ENCODE data around the gene CEP20. TPM values are rescaled to one million over a fixed set of nuclear protein-coding genes. Genes with fewer than 3 reads are reported as not detected.

The CEP20 gene
- total RNA-seq, 1 experiment from 2014 or later = 36.9 TPM

DNA sequence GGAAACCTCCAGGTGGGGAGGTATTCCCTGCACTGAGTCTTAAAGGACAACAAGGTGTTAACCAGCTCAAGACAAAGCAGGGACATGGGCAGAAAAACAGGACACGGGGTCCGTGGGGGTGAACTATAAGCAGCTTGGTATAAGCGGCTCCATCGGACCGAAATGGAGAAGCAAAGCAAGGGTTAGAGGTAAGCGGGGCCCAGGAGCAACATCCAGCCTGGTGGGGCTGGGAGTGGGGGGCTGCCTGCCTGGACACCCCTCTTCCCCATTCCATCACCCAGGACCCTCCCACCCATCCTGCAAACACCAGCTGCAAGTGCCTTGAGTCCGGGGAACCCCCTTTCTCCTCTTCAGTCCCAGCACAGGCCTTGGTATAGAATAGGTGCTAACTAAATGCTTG lies 61.1 kb downstream of the CEP20 start:
- Histone ChIP-seq H3K4me2 (ENCODE audit: insufficient read depth, insufficient read length, low read length) (no peak overlapping the region), H4K20me1 (ENCODE audit: control insufficient read depth, insufficient read depth, insufficient read length) (no peaks in the 10 kb centered on the region), H2BK15ac (ENCODE audit: low read depth, low read length) (no peak overlapping the region), H2BK20ac (ENCODE audit: low read depth, low read length, poor library complexity, severe bottlenecking) (no peak overlapping the region), H3K27ac (ENCODE audit: insufficient read length, low read depth, low read length) (no peak overlapping the region), H4K91ac (ENCODE audit: insufficient read length, low read depth, low read length) (no peak overlapping the region), H3K23me2 (ENCODE audit: insufficient read length, low read depth, low read length, poor library complexity, severe bottlenecking) (no peaks in the 10 kb centered on the region), H3K18ac (ENCODE audit: insufficient read length, low read depth, low read length) (no peak overlapping the region), H3T11ph (ENCODE audit: low read length) (no peak overlapping the region), H3K9ac (ENCODE audit: extremely low read depth, insufficient read length, low read length) (no peak overlapping the region), H3K79me2 (ENCODE audit: insufficient read depth, low read length) (no peaks in the 10 kb centered on the region), H3K27me3 (ENCODE audit: insufficient read depth, low read length) (no peaks in the 10 kb centered on the region), H4K8ac (replicated peaks; ENCODE audit: insufficient read length, low read depth, low read length) (no peak overlapping the region), H2AFZ (ENCODE audit: low read length) (no peak overlapping the region), H3K9me3 (ENCODE audit: control insufficient read depth, low read depth, low read length) (no peaks in the 10 kb centered on the region), H3K56ac (ENCODE audit: insufficient read length, low read depth, low read length) (no peak overlapping the region), H3K4me1 (ENCODE audit: insufficient read depth, low read length) (no peaks in the 10 kb centered on the region), H2BK5ac (ENCODE audit: insufficient read length, low read length) (no peak overlapping the region), H3K14ac (ENCODE audit: insufficient read depth, low read length) (no peak overlapping the region), H4K5ac (ENCODE audit: insufficient read length, low read depth, low read length) (no peak overlapping the region), H3K4ac (ENCODE audit: low read depth, low read length) (no peak overlapping the region), H3K23ac (ENCODE audit: insufficient read length, low read depth, low read length) (no peak overlapping the region), H2BK120ac (ENCODE audit: low read depth, low read length, poor library complexity, severe bottlenecking) (no peak overlapping the region), H3K79me1 (ENCODE audit: insufficient read depth, low read depth, low read length, poor library complexity, severe bottlenecking) (no peaks in the 10 kb centered on the region), H2BK12ac (ENCODE audit: insufficient read length, low read depth, low read length) (no peak overlapping the region), H2AK5ac (ENCODE audit: insufficient read length, low read length) (no peak overlapping the region)
- no peaks in the 10 kb centered on the region for H3K9me3 Mint-ChIP-seq
- WGBS (ENCODE audit: extremely low coverage, insufficient read length, low lambda C conversion rate) = no CpG with 5 or more reads among the region's 7 CpGs
- H3K4me3 Mint-ChIP-seq = no peak overlapping the region
- no peak for TF ChIP-seq CTCF (conservative IDR thresholded peaks at IDR 0.05)
- H3K36me3 Mint-ChIP-seq (ENCODE audit: insufficient read depth in 1 of 3, low read depth in 3 of 3) = no peaks in the 10 kb centered on the region
- H3K27me3 Mint-ChIP-seq (ENCODE audit: low read depth) = no peaks in the 10 kb centered on the region
- no peak overlapping the region; a peak in 2 of 7 replicates for H3K27ac Mint-ChIP-seq
- DNase-seq = no peak
- peaks cover 2 to 3% of the 10 kb centered on the region in 2 experiments; a peak in 1 of 4 replicates for H3K4me1 Mint-ChIP-seq
